ENCODE data around the gene CT45A10.
"Not testable (repeated sequence)": the region's sequence is repeated elsewhere in the genome, so short reads cannot be mapped to it uniquely, and the experiment has no call there.

DNA sequence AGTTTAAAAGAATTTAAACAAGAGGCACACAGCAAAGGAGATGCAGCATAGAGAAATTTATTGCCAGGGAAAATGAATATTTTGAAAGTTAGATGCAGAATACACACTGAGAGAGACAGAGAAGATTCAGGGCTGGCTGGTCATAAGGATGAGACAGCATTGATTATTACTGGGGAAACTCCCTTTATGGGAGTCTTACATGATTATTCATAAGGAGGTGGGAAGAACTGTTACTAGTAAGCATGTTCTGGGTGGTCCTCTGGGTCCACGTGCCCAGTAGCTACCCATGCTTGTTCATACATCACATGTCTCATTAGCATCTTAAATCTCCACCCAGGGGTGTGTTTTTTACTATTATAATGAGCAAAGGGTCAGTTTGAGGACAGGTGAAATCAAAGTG, 27.3 kb upstream of the CT45A10 start:
- TF ChIP-seq, protein P1, sequence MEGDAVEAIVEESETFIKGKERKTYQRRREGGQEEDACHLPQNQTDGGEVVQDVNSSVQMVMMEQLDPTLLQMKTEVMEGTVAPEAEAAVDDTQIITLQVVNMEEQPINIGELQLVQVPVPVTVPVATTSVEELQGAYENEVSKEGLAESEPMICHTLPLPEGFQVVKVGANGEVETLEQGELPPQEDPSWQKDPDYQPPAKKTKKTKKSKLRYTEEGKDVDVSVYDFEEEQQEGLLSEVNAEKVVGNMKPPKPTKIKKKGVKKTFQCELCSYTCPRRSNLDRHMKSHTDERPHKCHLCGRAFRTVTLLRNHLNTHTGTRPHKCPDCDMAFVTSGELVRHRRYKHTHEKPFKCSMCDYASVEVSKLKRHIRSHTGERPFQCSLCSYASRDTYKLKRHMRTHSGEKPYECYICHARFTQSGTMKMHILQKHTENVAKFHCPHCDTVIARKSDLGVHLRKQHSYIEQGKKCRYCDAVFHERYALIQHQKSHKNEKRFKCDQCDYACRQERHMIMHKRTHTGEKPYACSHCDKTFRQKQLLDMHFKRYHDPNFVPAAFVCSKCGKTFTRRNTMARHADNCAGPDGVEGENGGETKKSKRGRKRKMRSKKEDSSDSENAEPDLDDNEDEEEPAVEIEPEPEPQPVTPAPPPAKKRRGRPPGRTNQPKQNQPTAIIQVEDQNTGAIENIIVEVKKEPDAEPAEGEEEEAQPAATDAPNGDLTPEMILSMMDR (IDR thresholded peaks at IDR 0.05; ENCODE audit: insufficient read depth, low read length, poor library complexity, severe bottlenecking), result not testable (repeated sequence)
- TF ChIP-seq EZH2phosphoT487 (conservative IDR thresholded peaks at IDR 0.05; ENCODE audit: low read length), result not testable (repeated sequence)
